Natural killer cell (primary cell): ENCODE measurements around the gene NUAK1. TPM values are rescaled to one million over a fixed set of nuclear protein-coding genes. Genes with fewer than 3 reads are reported as not detected.

Source experiments
- ATAC-seq, 3 donors: fragments of 150-1000 bp in 2 of 3; fragments of 200-7000 bp in 1 of 3; cut with Tn5 transposase; 1 replicate in 1 of 3; 2 replicates in 2 of 3; pipeline ENCODE4 v1.10.0; 2021; ENCODE audit warnings: mild to moderate bottlenecking in 2 of 3, moderate library complexity in 2 of 3
- DNase-seq, 2 donors: peaks; one replicate each; pipeline versions ENCODE4 v3.0.0 to v3.0.0-alpha.2; 2013 to 2021; ENCODE audit warnings: mixed read lengths in 1 of 2
- H3K27ac ChIP-seq: one replicate; pipeline ENCODE4 v1.5.1; 2013; ENCODE audit warnings: mild to moderate bottlenecking, low read length
- H3K27me3 ChIP-seq: one replicate; pipeline ENCODE4 v1.6.1; 2013; ENCODE audit warnings: low read length; ENCODE audit not compliant: control insufficient read depth, insufficient read depth
- H3K36me3 ChIP-seq: one replicate; pipeline ENCODE4 v1.6.1; 2013; ENCODE audit warnings: low read length; ENCODE audit not compliant: control insufficient read depth, insufficient read depth
- H3K4me1 ChIP-seq: one replicate; pipeline ENCODE4 v1.6.1; 2013; ENCODE audit warnings: low read length; ENCODE audit not compliant: control insufficient read depth, insufficient read depth
- H3K4me3 ChIP-seq: one replicate; pipeline ENCODE4 v1.5.1; 2013; ENCODE audit warnings: low read length
- H3K9me3 ChIP-seq: one replicate; pipeline ENCODE4 v1.6.1; 2013; ENCODE audit warnings: low read length; ENCODE audit not compliant: control insufficient read depth, insufficient read depth
- H3K27ac Mint-ChIP-seq, 2 donors: one replicate each; pipeline ENCODE4 v1.8.0; 2022; ENCODE audit warnings: mild to moderate bottlenecking in 2 of 2, mixed read lengths in 2 of 2, moderate library complexity in 1 of 2
- H3K27me3 Mint-ChIP-seq, 2 donors: one replicate each; pipeline ENCODE4 v1.8.0; 2022; ENCODE audit warnings: low read depth in 2 of 2, mixed read lengths in 2 of 2
- H3K36me3 Mint-ChIP-seq: one replicate; pipeline ENCODE4 v1.8.0; 2022; ENCODE audit warnings: mixed read lengths
- H3K4me1 Mint-ChIP-seq, 2 donors: one replicate each; pipeline ENCODE4 v1.8.0; 2022; ENCODE audit warnings: mixed read lengths in 2 of 2
- H3K4me3 Mint-ChIP-seq: one replicate; pipeline ENCODE4 v1.8.0; 2022; ENCODE audit warnings: mild to moderate bottlenecking, moderate library complexity, mixed read lengths
- H3K9me3 Mint-ChIP-seq, 2 donors: one replicate each; pipeline ENCODE4 v1.8.0; 2022; ENCODE audit warnings: mixed read lengths in 2 of 2
- WGBS: methylation state at CpG from one replicate; pipeline ENCODE4 v1.1.7; 2013; ENCODE audit warnings: missing lambda C conversion rate; ENCODE audit not compliant: insufficient coverage; 5-methylcytosine and 5-hydroxymethylcytosine counted together
- intact Hi-C: fragments of 100-400 bp; cut with micrococcal nuclease; formaldehyde crosslinking; loops from one replicate; pipeline ENCODE4 v1.14.2; 2022
- total RNA-seq, 4 donors: library from RNA; stranded (reverse); fragments of 120-200 nt in 1 of 4; gene quantifications; one replicate each; pipeline versions ENCODE4 v1.2.3 to v1.2.4, GENCODE V29; 2013 to 2022
- TF ChIP-seq, protein P1 (sequence below): fragments of 200-600 bp; IDR thresholded peaks from one replicate; pipeline ENCODE4 v1.8.0; 2022; ENCODE audit warnings: antibody characterized with exemption

Gene NUAK1
- total RNA-seq, 3 donors from 2014 or later (not counting 1 experiment from before 2014, with no cell fraction given) = 1.4 to 10.9 (median 3.4) TPM

DNA sequence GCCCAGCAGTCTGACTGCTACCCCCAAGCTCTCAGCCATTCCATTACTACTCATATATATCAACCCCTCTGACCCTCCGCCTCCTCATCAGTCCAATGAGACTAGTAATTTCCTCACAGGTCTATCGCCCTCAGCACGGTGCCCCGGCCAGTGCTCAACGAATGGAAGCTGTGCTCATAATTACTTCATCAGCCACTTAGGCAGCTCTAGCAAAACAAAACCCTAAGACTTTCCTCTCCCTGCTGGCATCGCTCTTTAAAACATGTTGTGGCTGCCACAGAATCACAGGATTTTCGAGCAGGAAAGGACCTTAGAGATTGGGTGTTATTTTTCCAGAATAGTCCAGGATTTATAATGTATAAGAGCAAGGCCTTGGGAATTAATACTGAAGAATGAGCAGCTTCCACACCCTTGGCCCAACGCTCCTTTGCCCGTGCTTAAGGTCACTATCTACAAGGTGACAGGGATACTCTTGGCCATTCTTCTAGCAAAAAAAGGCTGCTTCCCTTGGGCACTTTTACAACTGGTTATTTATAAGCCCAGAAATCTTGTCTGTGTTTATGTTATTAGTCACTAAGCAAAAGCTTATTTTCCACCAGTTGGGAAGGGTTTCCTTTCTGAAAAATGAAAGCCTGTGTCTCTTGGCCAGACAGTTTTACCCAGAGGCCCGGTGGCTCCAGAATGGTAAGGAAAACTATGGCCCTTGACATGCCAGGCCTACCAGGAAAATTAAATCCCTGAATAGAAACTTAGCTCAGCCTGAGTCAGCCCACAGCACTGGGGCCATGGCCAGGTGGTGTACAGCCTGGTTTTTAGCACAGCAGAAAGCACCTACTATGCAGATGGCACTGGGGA is 47.9 kb downstream of the NUAK1 start:
- H3K27me3 ChIP-seq = no peaks in the 10 kb centered on the region
- no peaks in the 10 kb centered on the region for H3K4me1 Mint-ChIP-seq
- H3K9me3 ChIP-seq = no peaks in the 10 kb centered on the region
- H3K4me3 ChIP-seq = no peak overlapping the region
- no peak overlapping the region for H3K4me3 Mint-ChIP-seq
- intact Hi-C loops = no loop called here
- DNase-seq (no peak), ATAC-seq (no peak)
- H3K27ac ChIP-seq = no peak overlapping the region
- no peaks in the 10 kb centered on the region for H3K36me3 ChIP-seq
- peaks cover 0 to 9% of the 10 kb centered on the region in 2 donors for H3K27me3 Mint-ChIP-seq
- no peaks in the 10 kb centered on the region for H3K9me3 Mint-ChIP-seq
- H3K4me1 ChIP-seq = no peaks in the 10 kb centered on the region
- H3K36me3 Mint-ChIP-seq = no peaks in the 10 kb centered on the region
- H3K27ac Mint-ChIP-seq = no peak overlapping the region
- TF ChIP-seq, protein P1, sequence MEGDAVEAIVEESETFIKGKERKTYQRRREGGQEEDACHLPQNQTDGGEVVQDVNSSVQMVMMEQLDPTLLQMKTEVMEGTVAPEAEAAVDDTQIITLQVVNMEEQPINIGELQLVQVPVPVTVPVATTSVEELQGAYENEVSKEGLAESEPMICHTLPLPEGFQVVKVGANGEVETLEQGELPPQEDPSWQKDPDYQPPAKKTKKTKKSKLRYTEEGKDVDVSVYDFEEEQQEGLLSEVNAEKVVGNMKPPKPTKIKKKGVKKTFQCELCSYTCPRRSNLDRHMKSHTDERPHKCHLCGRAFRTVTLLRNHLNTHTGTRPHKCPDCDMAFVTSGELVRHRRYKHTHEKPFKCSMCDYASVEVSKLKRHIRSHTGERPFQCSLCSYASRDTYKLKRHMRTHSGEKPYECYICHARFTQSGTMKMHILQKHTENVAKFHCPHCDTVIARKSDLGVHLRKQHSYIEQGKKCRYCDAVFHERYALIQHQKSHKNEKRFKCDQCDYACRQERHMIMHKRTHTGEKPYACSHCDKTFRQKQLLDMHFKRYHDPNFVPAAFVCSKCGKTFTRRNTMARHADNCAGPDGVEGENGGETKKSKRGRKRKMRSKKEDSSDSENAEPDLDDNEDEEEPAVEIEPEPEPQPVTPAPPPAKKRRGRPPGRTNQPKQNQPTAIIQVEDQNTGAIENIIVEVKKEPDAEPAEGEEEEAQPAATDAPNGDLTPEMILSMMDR = no peak
- 93% methylated on average over 10 of the region's 10 CpGs for WGBS

DNA sequence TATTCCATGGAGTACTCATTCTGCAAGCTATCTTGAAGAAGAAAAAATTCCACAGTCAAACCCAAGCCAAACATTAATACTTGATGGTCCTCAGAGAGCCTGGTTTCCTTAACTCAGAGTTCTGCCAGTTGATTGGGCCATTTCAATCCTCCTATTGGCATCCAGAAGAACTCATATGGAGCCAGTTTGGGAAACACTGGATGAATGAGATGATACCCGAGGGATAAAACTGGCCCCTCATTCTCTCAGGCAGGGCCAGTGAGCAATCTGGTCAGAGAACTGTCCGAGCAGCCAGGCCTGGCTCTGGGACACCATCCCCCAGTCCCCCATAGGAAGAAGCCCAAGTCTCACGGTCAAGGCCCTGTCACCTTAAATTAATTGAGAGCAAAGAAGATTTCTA is 48.8 kb downstream of the NUAK1 start:
- H3K27me3 ChIP-seq = no peaks in the 10 kb centered on the region
- ATAC-seq (no peak), DNase-seq (no peak)
- H3K27ac Mint-ChIP-seq = no peak overlapping the region
- no peak overlapping the region for H3K27ac ChIP-seq
- 74% methylated on average over 3 of the region's 3 CpGs for WGBS
- H3K4me3 Mint-ChIP-seq = no peak overlapping the region
- H3K9me3 Mint-ChIP-seq = no peaks in the 10 kb centered on the region
- TF ChIP-seq, protein P1 = no peak
- H3K4me1 ChIP-seq = no peaks in the 10 kb centered on the region
- H3K9me3 ChIP-seq = no peaks in the 10 kb centered on the region
- H3K36me3 Mint-ChIP-seq = no peaks in the 10 kb centered on the region
- H3K4me1 Mint-ChIP-seq = no peaks in the 10 kb centered on the region
- H3K4me3 ChIP-seq = no peak overlapping the region
- H3K27me3 Mint-ChIP-seq = peaks cover 0 to 6% of the 10 kb centered on the region in 2 donors
- intact Hi-C loops = no loop called here
- no peaks in the 10 kb centered on the region for H3K36me3 ChIP-seq

DNA sequence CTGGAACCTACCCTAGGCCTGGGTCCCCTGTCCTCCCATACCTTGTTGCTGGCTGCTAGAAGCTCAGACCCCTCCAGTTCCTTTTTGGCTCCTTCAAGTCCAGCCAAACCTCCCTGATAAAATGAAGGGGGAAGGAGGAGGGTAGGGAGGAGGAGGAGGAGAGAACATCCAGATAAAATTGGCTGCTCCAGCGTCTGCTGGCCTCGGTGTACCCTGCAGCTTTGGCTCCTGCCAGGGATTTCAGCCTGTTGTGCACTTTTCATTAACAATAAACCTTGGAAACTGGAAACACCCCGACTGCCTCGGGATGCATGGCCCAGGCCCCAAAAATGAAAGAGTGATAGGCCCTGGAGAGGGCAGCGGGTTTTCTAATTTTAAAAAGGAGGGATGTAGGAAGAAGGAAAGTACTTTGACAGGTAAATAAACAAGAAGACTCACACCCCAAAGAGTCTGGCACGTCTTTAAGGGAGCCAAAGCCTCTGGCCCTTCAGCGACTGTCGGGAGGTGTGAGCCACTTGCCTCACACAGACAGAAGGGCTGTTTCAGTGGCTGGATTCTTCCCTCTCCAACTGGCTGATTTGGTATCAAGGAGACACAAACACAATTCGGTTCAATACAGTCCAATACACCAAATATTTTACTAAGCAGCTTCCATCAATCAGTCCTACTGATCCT is 49.8 kb downstream of the NUAK1 start:
- no peaks in the 10 kb centered on the region for H3K36me3 Mint-ChIP-seq
- Histone ChIP-seq H3K4me3 (no peak overlapping the region), H3K27ac (no peak overlapping the region), H3K36me3 (no peaks in the 10 kb centered on the region), H3K27me3 (no peaks in the 10 kb centered on the region), H3K9me3 (no peaks in the 10 kb centered on the region), H3K4me1 (no peaks in the 10 kb centered on the region)
- 82% methylated on average over 9 of the region's 9 CpGs for WGBS
- DNase-seq (no peak), ATAC-seq (no peak)
- H3K4me1 Mint-ChIP-seq = no peaks in the 10 kb centered on the region
- intact Hi-C loops = no loop called here
- peaks cover 0 to under 1% of the 10 kb centered on the region in 2 donors for H3K27me3 Mint-ChIP-seq
- no peak overlapping the region for H3K4me3 Mint-ChIP-seq
- TF ChIP-seq, protein P1 = no peak
- H3K9me3 Mint-ChIP-seq = no peaks in the 10 kb centered on the region
- H3K27ac Mint-ChIP-seq = no peak overlapping the region
